ENCODE measurements around the gene IPO4.

GRCh38 chr14:24132061-24132685 lies 56.4 kb downstream of the IPO4 start:
- no peak for TF ChIP-seq CTCF (IDR thresholded peaks at IDR 0.05; ENCODE audit: control extremely low read depth in 1 of 3, insufficient read depth in 1 of 3, low read depth in 1 of 3, low read length in 3 of 3)
- no peak for TF ChIP-seq MAX (IDR thresholded peaks at IDR 0.05)
- TF ChIP-seq EZH2 (IDR thresholded peaks at IDR 0.05; ENCODE audit: low read depth, low read length, severe bottlenecking), result no peak
- no peak for TF ChIP-seq SRF (IDR thresholded peaks at IDR 0.05; ENCODE audit: low read depth, low read length)
- no peak for TF ChIP-seq POLR2AphosphoS5 (IDR thresholded peaks at IDR 0.05; ENCODE audit: low read depth, low read length)
- no peak for TF ChIP-seq TAF7 (optimal IDR thresholded peaks at IDR 0.05; ENCODE audit: borderline replicate concordance, low read depth, low read length)
- TF ChIP-seq JUN (IDR thresholded peaks at IDR 0.05; ENCODE audit: low read depth, low read length), result no peak
- TF ChIP-seq TCF12 (IDR thresholded peaks at IDR 0.05; ENCODE audit: low read depth, low read length), result no peak
- no peak for TF ChIP-seq TAF1 (IDR thresholded peaks at IDR 0.05; ENCODE audit: low read depth, low read length)

Data from H1 (cell line).